HG02970 (cell line): ENCODE results near the gene SLC2A1.

Experiments
- ATAC-seq: cut with Tn5 transposase; IDR thresholded peaks from one replicate; pipeline ENCODE4 v1.9.1; 2021; ENCODE audit warnings: mild to moderate bottlenecking, moderate library complexity, moderate number of reproducible peaks; ENCODE audit not compliant: unreplicated experiment, low FRiP score

SLC2A1 gene

GRCh38 chr1:42981255-42981805 lies 22.7 kb upstream of the SLC2A1 start:
- ATAC-seq, result no peak

- no peak for ATAC-seq
Measured at GRCh38 chr1:42979896-42980800, 21.5 kb upstream of the SLC2A1 start.

- no peak for ATAC-seq
Measured at GRCh38 chr1:42979036-42979430, 20.4 kb upstream of the SLC2A1 start.

- no peak for ATAC-seq
Measured at GRCh38 chr1:42978317-42979035, 19.8 kb upstream of the SLC2A1 start.

- no peak for ATAC-seq
Measured at GRCh38 chr1:42977653-42978052, 19.0 kb upstream of the SLC2A1 start.

- no peak for ATAC-seq
Measured at GRCh38 chr1:42975561-42976225, 17.0 kb upstream of the SLC2A1 start.

GRCh38 chr1:42974767-42975437 lies 16.2 kb upstream of the SLC2A1 start:
- ATAC-seq, result no peak

- no peak for ATAC-seq
Measured at GRCh38 chr1:42973799-42974198, 15.1 kb upstream of the SLC2A1 start.

GRCh38 chr1:42973286-42973685 lies 14.6 kb upstream of the SLC2A1 start:
- no peak for ATAC-seq

- no peak for ATAC-seq
Measured at GRCh38 chr1:42971841-42972291, 13.2 kb upstream of the SLC2A1 start.

- no peak for ATAC-seq
Measured at GRCh38 chr1:42970143-42970542, 11.5 kb upstream of the SLC2A1 start.

GRCh38 chr1:42968654-42969053 lies 10.0 kb upstream of the SLC2A1 start:
- ATAC-seq, result no peak

GRCh38 chr1:42966688-42967612 lies 8.3 kb upstream of the SLC2A1 start:
- no peak for ATAC-seq

GRCh38 chr1:42965378-42965777 lies 6.7 kb upstream of the SLC2A1 start:
- no peak for ATAC-seq

- ATAC-seq, result no peak
Measured at GRCh38 chr1:42964044-42964812, 5.6 kb upstream of the SLC2A1 start.

GRCh38 chr1:42963378-42964043 lies 4.8 kb upstream of the SLC2A1 start:
- ATAC-seq, result no peak

GRCh38 chr1:42962641-42963377 lies 4.1 kb upstream of the SLC2A1 start:
- ATAC-seq, result no peak
